ENCODE data around the gene ETFB.

DNA sequence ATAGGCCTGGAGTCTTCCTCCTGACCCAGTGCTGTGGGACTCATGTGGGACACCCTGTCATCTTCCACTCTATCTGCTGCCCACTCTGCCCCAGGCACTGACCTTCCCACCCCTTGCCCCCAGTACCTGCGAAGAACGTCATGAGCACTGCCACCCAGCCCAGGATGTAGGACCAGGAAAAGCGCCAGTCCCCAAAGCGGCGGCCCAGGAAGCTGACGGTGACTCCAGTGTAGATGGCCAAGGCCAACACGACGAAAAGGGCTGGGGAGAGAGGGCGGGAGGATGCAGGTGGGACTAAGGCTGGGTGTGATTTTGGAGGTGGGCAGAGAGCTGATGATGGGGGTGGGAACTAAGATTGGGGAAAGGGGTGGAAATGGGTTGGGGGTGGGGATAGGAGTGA is 14.2 kb upstream of the ETFB start:
- TF ChIP-seq KDM1A (IDR thresholded peaks at IDR 0.05; ENCODE audit: borderline replicate concordance) = no peak
- TF ChIP-seq RB1 (IDR thresholded peaks at IDR 0.05; ENCODE audit: borderline replicate concordance) = no peak
- TF ChIP-seq NR2C1 (IDR thresholded peaks at IDR 0.05) = no peak
- TF ChIP-seq, protein P1, sequence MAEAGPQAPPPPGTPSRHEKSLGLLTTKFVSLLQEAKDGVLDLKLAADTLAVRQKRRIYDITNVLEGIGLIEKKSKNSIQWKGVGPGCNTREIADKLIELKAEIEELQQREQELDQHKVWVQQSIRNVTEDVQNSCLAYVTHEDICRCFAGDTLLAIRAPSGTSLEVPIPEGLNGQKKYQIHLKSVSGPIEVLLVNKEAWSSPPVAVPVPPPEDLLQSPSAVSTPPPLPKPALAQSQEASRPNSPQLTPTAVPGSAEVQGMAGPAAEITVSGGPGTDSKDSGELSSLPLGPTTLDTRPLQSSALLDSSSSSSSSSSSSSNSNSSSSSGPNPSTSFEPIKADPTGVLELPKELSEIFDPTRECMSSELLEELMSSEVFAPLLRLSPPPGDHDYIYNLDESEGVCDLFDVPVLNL (IDR thresholded peaks at IDR 0.05; ENCODE audit: low read depth, low read length) = no peak
- TF ChIP-seq SIN3A (IDR thresholded peaks at IDR 0.05; ENCODE audit: low read depth, low read length) = no peak
- TF ChIP-seq, protein P2, sequence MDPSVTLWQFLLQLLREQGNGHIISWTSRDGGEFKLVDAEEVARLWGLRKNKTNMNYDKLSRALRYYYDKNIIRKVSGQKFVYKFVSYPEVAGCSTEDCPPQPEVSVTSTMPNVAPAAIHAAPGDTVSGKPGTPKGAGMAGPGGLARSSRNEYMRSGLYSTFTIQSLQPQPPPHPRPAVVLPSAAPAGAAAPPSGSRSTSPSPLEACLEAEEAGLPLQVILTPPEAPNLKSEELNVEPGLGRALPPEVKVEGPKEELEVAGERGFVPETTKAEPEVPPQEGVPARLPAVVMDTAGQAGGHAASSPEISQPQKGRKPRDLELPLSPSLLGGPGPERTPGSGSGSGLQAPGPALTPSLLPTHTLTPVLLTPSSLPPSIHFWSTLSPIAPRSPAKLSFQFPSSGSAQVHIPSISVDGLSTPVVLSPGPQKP (IDR thresholded peaks at IDR 0.05; ENCODE audit: low read depth, low read length) = no peak
- no peak for TF ChIP-seq POLR2AphosphoS5 (IDR thresholded peaks at IDR 0.05; ENCODE audit: low read length)
